Left renal cortex interstitium (tissue), 4 donors: ENCODE measurements around the gene TBC1D4. TPM values are rescaled to one million over a fixed set of nuclear protein-coding genes. Genes with fewer than 3 reads are reported as not detected.
"Not testable (repeated sequence)": the region's sequence is repeated elsewhere in the genome, so short reads cannot be mapped to it uniquely, and the experiment has no call there.

Experiments used
- DNase-seq, 4 donors: peaks; one replicate each; pipeline ENCODE4 v3.0.0-alpha.2; 2013; ENCODE audit warnings: low read depth in 4 of 4, low spot score in 2 of 4, missing footprints in 1 of 4
- polyA plus RNA-seq, 4 donors: library from polyadenylated mRNA; unstranded; fragments of 120-200 nt; gene quantifications; one replicate each; pipeline ENCODE4 v1.2.1, GENCODE V29; 2013; ENCODE audit not compliant: insufficient read length in 4 of 4

Gene TBC1D4
- polyA plus RNA-seq, 4 donors = 49.4 to 66.5 (median 53.9) TPM

DNA sequence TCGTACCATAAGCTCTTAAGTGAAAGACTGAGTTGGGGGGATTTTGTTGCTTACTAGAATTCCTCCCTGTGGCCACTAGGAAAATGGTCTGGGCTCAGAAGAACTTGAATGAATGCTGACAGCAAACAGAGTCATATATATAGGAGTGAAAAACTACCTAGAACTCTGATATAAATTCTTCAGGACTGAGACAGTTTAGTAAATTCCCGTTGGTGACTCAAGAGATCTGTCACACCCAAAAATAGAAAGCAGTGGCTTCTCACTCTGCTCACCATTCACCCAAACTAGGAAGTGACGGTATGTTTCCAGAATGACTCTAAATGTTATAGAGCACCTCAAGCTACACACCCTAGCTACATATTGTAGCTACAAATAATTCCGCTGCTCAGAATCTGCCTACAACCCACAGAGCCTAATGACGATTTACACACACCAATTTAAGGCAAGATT is 116.2 kb downstream of the TBC1D4 start:
- DNase-seq = no peak

DNA sequence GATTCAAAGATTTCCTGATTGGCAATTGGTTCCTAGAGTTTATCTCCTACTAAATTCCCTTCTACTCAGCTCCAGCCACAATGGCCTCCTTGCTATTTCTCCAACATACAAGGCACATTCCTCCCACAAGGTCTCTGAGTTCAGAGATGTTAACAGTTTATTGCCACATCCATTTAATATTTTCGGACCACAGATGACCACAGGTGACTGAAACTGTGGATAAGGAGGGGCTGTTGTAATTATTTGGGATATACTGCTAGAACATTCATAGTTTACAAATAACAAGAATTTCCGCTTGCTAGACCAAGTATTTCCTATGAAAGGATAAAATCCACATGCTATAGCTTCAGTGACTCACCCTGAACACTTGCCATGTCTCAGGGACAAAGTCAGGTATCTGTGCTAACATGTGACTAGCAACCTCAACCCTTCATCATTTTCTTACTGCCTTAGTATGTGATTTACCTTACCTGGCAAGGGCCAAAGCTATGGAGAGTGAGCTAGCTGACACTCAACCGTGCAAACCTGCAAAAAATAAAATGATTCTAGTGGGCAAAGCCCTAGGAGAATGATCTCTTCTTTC is 117.7 kb downstream of the TBC1D4 start:
- no peak for DNase-seq

DNA sequence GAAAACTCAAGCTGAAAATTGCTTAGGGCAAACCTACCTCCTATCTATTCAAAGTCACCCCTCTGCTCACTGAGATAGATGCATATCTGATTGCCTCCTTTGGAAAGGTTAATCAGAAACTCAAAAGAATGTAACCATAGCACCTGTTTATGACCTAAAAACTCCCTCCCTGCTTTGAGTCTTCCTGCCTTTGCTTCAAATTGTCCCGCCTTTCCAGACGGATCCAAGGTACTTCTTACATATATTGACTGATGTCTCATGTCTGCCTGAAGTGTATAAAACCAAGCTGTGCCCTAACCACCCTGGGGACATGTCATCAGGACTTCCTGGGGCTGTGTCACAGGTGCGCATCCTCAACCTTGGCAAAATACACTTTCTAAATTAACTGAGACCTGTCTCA is 118.6 kb downstream of the TBC1D4 start:
- DNase-seq = no peak

DNA sequence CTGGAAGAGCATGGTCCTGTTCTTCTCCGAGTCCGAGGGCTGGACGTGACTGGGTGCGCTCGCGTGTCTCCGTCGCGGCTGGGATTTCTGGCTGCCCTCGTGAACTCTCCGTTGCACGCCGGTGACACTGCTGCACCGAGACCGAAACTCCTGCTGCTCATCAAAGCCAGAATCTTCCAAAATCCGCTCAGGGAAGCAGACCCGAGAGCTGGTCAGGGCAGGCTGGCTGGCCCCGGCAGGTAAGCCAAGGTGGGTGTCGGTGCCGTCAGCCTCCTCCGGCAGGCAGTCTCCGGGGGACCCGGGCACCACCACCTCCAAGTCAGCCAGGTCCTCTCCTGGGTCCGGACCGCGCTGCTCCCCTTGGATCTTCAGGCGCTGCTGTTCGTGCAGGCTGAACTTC is 119.9 kb downstream of the TBC1D4 start:
- DNase-seq = no peak

DNA sequence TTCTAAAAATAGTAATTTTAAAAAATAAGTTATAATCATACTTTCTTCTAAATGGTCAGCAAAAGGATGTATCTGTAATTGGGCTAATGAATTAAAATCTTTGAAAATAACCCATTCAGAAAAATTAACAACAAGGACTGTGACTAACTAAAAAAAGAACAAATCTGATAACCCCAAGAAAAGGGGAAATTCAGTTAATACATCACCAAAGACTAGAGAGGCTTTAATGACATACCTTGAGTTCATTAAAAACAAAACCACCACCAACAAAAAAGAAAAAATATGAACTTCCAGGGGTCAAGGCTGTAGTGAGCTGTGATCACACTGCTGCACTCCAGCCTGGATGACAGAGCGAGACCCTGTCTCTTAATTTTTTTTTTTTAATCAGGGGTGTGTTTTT is 121.8 kb downstream of the TBC1D4 start:
- no peak for DNase-seq

DNA sequence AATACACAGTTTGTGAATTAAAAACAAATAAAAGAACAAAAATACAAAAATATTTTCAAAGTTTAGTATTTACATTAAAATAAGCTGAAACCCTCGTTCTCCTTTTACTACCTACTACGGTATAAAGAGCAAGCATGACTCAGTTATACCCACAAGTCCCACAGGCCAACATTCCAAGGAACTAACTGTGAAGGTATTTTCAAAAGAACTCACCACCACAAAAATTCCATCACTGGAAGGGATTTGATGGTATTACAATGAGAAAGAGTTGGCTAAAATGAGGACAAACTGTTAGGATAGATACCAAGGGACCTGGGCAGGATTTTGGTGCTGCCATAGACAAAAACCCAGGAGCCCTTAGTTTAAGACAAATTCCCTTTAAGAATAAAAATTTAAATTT is 122.7 kb downstream of the TBC1D4 start:
- no peak for DNase-seq

DNA sequence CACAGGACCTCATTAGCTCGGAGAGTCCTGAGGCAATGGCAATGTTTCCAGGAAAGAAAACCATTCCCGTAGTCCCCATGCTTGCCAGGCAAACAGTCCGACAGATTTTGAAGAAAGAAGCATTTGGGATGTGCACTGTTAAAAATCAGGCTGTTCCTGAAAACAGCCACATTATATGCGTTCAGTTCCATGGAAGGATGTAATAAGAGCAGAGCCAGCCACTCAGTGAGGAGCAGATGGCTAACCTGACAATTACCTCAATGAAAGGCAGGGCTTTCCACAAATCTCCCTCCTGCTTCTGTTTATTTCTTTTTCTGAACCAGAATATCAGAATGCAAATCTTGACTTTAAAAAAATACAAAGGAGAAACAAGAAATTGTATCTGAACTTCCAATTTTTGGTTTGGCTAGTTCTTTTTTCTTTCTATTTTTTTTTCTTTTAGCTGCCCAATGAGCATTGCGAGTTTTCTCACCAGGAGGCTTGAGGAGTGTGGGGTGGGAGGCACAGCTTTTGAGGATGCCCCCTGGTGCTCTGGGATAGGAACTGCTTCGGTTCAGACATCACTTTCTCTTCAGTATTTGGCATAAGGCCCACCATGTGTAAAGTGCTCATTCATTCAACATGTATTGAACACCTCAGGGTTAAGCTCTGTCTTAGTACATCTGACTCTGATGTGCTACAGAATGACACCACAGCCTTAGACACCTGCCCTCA is 124.2 kb downstream of the TBC1D4 start:
- no peak for DNase-seq

DNA sequence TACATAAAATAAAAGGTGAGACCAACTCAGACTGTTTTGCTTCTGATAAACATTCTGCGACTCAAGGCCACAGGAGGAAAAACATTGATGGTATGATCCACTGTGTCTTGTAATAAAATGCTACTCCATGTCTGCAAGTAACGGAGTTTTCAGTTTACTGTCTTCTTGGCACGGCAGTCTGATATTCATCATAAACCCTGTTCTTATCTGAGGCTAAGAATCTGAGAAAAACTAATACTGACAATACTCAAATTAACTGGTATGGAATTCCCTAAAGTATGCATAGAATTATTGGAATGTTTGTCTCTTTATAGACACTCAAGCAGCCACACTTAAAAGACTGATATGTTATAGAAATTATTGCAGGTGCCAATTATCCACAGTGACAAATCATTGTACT is 125.5 kb downstream of the TBC1D4 start:
- DNase-seq = no peak

DNA sequence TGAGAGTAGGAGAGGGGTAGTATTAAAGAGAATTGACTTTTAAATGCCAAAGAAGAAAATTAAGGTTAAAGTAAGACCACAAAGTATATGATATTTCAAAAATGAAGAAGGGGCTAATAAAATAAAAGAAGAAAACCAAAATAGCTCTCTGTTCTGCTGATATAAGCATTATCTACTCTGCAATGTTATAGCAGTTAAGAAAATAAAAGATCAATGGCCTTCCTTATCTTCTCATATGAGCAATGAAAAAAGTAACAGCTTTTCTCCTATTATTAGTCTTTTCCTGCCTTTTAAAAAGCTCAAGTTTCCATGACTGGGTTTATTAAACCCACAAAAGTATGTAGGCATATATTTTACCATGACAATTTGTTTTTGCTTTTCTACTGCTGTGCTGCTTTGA is 126.4 kb downstream of the TBC1D4 start:
- no peak for DNase-seq

DNA sequence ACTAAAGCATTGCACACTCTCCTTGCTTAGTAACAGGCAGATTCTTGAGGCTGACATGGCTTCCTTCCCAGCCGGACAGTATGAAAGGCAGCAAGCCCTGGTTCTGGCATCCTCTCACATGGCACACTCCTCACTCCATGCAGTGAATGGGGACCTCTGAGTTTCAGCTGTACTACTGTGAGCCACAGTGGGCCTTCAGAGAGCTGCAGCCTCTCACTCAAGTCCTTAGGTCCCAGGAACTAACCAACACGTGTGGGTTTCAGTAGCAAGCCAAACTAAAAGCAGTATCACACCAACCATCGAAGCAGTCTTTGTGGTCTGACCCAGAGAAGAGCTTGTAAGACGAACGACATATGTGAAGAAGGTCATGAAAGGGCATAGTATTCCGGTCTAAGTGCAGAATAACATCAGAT is 128.2 kb downstream of the TBC1D4 start:
- no peak for DNase-seq

DNA sequence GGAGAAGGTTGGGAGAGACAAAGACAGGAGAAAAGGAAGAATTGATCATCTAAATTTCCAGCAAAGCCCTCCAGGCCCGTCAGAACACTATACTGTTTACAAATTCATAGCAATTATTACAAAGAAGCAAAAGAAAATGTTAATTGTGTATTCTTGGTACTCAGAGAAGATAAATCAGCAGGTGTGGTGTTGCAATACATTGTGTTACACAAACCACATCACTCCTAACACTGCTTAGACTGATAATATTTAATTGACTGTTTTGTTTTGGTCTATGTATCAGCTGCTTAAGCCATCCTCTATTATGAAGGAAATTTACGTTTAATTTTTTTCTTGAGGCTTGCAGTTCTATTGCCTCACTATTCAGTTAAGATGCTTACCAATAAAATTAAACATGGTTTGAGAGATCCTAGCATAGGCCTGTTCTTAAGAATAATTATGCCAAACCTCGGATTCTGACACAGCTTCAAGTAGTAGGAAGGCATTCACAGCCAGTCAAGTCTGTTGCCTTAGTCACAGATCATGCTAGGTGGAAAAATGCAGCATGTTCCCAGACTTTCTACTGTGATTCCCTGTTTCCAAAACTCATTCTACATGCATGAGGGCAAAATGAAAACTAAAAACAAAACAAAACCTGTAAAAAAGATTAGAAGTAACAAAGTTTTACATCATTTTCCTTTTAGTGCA is 129.2 kb downstream of the TBC1D4 start:
- no peak for DNase-seq

DNA sequence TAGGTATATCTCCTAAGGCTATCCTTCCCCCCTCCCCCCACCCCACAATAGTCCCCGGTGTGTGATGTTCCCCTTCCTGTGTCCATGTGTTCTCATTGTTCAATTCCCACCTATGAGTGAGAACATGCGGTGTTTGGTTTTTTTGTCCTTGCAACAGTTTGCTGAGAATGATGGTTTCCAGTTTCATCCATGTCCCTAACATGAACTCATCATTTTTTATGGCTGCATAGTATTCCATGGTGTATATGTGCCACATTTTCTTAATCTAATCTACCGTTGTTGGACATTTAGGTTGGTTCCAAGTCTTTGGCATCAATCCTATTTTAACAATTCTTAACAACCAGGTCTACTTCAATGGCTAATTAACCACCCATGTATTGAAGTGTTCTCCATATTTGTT is 130.4 kb downstream of the TBC1D4 start:
- DNase-seq = not testable (repeated sequence)

DNA sequence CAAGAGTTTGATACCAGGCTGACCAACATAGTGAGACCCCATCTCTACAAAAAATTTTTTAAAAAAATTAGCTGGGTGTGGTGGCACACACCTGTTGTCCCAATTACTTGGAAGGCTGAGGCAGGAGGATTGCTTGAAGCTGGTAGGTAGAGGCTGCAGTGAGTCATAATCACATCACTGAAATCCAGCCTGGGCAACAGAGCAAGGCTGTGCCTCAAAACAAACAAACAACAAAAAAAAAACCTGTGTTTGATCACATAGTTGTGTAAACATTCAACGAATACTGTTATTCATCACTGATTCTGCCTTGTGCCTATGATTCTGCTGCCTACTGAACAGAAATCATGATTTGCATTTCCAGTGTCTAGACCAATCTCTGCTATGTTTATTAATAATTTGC is 134.0 kb downstream of the TBC1D4 start:
- DNase-seq = no peak

DNA sequence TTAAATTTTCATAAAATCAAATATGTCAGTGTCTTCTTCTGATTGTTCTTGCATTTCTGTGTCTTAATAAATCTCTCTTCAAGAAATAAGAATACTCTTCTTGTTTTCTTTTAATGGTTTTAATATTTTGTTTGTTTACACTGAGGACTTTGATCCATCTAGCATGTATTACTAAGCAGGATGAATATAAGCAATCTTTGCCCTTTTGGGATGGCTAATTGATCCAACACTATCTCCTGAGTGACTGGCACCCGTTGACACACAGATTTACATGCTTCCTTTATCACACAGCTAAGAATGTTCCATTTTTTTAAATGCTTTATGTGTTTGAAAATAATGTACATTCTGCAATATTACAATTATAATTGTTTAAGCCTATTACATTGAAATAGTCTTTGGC is 134.5 kb downstream of the TBC1D4 start:
- DNase-seq = no peak

DNA sequence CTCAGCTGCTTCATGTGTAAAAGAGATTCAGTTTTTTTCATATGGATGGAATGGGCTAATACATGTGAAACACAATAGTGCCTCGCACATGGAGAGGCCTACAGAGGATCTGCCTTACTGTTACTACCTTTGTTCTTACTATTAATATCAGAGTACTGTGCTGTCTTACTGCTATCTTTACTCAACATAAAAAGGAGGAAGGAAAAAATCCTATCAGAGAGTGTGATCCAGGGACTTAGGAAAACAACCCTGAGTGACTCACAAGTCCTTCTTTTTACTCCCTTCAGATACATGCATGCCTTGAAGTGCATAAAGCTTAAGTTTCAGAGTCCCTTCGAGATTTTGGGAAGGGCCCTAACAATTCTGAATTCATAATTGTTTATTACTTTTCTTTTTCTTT is 136.8 kb downstream of the TBC1D4 start:
- DNase-seq = no peak

DNA sequence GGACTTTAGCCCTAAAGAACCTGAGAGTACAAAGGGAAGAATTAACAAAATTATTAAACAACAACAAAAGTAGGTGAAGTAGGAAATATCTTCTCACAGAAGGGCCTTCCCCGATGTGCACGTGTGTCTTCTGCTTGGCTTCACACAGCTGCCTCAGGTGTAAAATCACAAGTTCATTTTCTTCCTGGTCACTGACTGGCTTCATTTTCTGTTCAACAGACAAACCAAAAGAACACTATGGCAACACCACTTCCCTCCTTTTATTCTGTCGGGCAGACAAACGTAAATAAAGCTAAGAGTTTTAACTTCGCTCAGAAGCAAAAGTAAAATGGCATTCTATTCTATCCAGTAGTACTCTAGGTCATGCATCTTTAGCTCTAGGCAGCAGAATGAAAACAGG is 140.9 kb downstream of the TBC1D4 start:
- DNase-seq = no peak

DNA sequence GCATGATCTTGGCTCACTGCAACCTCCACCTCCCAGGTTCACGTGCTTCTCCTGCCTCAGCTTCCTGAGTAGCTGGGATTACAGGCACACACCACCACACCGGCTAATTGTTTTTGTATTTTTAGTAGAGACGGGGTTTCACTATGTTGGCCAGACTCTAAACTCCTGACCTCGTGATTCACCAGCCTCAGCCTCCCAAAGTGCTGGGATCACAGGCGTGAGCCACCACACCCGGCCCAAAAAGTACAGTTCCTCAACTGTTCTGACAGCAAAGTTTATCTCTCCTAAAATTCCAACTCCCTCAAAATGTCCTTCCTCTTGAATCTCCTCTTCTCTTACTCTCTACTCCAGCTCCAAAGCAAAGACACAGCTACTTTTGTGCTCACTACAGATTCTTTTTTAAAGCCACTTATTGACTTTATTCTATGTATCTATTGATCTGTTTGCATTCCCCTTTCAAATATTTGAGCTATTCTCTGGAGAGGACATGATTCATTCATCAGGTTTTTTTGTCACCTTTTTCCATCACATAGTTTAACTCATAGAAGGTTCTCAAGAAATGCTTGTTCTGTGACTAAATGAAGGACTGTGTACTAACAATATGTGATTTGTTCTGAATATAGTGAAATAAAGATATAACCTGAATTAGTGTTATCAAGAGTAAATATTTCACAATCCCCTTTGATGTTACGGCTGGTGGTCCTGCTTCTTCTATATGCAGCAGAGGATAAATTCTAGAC is 142.2 kb downstream of the TBC1D4 start:
- no peak for DNase-seq

DNA sequence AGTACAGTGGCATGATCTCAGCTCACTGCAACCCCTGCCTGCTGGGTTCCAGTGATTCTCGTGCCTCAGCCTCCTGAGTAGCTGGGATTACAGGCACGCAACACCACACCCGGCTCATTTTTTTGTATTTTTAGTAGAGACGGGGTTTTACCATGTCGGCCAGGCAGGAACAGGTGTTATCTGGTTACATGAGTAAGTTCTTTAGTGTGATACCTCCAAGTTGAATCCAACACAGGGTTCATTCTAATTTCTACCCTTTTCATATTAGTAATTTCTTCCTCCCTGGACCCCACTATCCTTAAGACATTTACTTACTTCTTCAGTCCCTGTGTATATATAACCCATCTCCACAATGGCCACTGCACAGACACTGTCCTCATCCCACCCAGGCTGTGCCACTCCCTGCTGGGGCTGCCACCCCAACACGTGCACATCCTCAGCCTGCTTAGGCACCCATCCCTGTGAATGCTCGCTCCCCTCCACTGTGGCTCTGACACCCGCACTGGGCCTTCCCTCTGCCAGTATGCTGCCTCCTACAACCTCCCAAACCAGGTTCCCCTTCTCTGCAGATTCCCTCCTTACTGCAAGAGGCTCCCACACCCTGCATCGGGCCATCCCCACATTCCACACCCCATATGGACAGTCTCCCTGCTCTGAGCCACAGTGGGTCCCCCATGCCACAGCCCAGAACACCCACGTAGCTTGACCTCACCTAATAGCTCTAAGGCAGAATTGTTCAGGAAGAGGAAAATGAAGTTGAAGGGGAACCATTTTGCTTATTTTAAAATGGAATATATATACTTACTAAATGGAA is 147.1 kb downstream of the TBC1D4 start:
- no peak for DNase-seq

DNA sequence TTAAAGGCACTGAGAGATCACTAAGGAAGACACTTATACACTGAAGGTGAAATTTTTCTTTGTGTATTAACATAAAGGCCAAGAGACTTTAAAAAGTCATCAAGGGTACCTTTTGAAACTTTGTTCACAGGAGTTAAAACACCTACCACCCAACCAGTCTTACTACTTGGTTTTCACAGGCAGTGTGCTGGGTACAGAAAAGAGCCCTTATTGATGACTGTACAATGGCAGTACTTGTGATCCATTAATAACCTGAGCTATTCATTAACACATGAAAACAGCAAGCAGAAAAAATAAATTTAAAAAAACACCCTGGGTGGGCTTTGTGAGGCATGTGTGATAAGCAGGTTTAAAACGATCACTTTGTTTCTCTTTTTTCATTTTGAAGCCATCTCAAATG is 148.9 kb downstream of the TBC1D4 start:
- no peak for DNase-seq

DNA sequence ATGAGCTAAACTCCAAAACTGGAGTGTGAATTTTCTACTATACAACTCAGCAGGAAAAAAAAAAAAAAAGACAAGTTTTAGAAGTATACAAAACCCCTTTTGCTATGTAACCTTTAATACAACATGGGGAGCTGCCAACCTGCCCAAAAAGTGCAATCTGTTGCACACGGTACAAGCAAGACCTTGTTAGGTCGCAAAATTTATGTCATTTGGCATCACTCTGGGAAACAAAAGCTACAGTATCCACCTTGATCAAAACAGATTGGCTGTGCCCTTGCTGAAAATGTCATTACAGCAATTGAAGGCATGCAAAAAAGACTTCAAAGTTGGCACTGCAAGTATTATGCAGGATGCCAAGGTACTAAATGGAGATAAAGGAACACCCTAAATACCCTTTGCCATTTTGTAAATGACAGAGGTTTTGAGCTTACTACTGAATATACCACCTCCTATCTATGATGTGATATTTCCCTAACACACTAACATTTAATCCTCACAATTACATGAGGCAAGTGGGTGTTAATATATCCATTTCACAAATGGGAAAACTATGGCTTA is 150.1 kb downstream of the TBC1D4 start:
- no peak for DNase-seq
